PFSK-1 (cell line): ENCODE measurements around the gene AKAP6.

ENCODE experiments used
- FOXP2 ChIP-seq: optimal IDR thresholded peaks from 2 replicates; pipeline ENCODE3; 2011; ENCODE audit warnings: borderline replicate concordance, control low read depth, inconsistent platforms; ENCODE audit not compliant: insufficient read depth; ENCODE audit errors: extremely low read length, extremely low read depth
- POLR2AphosphoS5 ChIP-seq: IDR thresholded peaks from 2 replicates; pipeline ENCODE4 v1.6.1; 2012; ENCODE audit warnings: low read depth, mild to moderate bottlenecking, control low read depth, low read length, moderate library complexity
- REST ChIP-seq, 2 experiments: IDR thresholded peaks; 2 replicates each; pipeline versions ENCODE4 v1.6.1 to v1.8.0; 2011 to 2012; ENCODE audit warnings: low read depth in 2 of 2, low read length in 2 of 2, control low read depth in 1 of 2, inconsistent platforms in 1 of 2, mild to moderate bottlenecking in 1 of 2, moderate library complexity in 1 of 2; ENCODE audit not compliant: insufficient read depth in 1 of 2
- SIN3A ChIP-seq: IDR thresholded peaks from 2 replicates; pipeline ENCODE4 v1.6.1; 2012; ENCODE audit warnings: mild to moderate bottlenecking, low read length, moderate library complexity, borderline replicate concordance; ENCODE audit not compliant: insufficient read depth
- TAF1 ChIP-seq: IDR thresholded peaks from 2 replicates; pipeline ENCODE4 v1.6.1; 2012; ENCODE audit warnings: low read length, control low read depth, borderline replicate concordance; ENCODE audit not compliant: insufficient read depth

Gene AKAP6

GRCh38 chr14:32865827-32866376 is 536.8 kb downstream of the AKAP6 start:
- TF ChIP-seq REST (IDR thresholded peaks at IDR 0.05; ENCODE audit: insufficient read depth in 1 of 2, low read depth in 2 of 2, low read length in 2 of 2): no peak
- no peak for TF ChIP-seq FOXP2
- no peak for TF ChIP-seq TAF1
- TF ChIP-seq SIN3A: no peak
- TF ChIP-seq POLR2AphosphoS5: no peak

- TF ChIP-seq REST (IDR thresholded peaks at IDR 0.05; ENCODE audit: insufficient read depth in 1 of 2, low read depth in 2 of 2, low read length in 2 of 2) (no peak), FOXP2 (no peak), TAF1 (no peak), POLR2AphosphoS5 (no peak), SIN3A (no peak)
These were observed 554.1 kb downstream of the AKAP6 start for GRCh38 chr14:32883188-32883587.
